NCI-H1105 treated with DMSO at 0.1 percent for 48 hours (cell line): ENCODE results near the gene VPS35L.
A peak's percentile ranks its signal among the peaks of the same experiment; 100 is the strongest.
"Not testable (repeated sequence)": the region's sequence is repeated elsewhere in the genome, so short reads cannot be mapped to it uniquely, and the experiment has no call there.

ENCODE experiments used
- DNase-seq: peaks from one replicate; lab custom pipeline; 2025; lab: John Stamatoyannopoulos, UW

Gene VPS35L

DNA sequence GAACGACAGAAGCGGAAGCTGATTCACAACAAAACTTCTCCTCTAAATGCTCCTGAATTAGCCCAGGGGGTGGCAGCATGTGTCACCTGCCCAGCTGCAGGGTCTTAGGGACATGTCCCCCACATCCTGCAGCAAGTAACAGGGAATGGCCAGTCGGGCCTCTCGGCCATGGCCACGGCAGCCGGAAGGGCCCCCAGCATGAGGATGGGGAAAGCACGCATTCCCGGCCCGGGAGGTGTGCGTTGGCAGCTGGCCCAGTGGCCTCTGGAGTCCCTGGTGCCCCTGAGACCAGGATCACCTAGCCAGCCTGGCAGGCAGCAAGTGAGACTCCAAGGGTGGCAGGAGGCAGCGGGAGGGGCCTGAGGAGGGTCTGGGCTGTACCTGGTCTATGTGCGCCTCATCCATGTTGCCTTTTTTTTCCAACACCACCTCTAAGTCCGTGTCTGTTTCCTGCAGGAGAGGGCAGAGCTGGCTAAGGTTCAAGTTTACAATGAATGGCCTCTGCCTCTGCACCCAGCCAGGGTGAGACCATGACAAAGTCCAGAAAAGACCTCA lies 155.6 kb downstream of the VPS35L start:
- no peak for DNase-seq

DNA sequence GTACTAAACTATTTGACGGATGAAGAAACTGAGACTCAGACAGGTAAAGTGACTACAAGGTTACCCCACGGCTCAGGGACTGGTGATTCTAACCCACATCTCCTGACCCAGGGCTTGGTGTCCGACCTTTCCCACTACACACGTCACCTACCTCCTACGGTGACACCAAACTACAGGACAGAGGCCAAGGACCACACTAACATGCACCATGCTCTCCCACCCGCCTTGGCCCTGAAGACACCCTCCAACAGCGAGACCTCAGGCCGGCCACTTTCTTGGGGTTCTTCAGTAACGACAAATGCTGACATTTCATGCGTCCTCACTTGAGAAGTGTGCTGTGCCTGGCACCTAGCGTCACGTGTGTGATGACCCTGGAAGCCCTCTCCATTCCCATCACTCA lies 156.1 kb downstream of the VPS35L start:
- DNase-seq: no peak

DNA sequence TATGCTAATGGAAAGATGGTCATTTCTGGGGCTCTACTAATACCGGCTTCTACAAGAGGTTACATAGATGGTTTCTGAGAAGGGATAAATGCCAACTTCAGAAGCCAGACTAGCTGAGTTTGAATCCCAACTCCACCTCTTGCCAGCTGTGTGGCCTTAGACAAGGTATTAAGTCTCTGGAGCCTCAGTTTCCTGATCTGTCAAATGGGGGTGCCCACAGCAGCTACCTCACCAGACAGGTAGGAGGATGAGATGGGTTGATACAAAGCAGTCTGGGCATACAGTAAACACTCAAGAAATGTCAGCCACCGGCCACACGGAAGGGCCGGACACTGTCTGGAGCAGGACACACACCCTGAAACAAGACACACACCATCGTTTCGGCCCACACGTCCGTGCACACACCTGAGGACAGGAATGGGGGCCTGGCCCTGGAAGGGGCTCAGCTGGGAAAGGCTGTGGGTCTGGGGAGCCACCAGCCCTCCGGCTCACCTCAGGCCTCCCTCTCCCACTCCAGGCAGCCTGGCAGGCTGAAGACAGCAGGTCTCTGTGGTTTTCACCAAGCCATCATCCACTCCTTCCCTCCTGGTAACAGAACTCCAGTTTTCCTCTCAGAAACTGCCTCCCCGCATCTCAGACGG lies 157.0 kb downstream of the VPS35L start:
- no peak for DNase-seq

DNA sequence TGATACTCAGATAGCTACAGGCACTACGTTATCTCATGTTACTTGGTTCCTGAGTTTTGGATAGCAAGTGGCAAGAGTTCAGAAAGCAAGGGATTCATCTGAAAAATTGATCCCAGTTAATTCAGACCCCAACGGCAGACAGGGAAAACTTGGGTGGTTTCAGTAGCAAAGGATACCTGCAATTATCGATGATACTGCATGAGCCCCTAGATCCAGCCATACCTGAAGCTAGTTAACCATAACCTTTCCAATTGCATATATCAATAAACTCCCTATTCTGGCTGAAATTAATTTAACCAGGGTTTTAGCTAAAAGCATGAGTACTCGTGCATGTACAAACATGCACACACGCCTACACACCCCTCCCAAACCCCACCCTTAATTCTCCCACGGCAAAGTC lies 158.2 kb downstream of the VPS35L start:
- no peak for DNase-seq

DNA sequence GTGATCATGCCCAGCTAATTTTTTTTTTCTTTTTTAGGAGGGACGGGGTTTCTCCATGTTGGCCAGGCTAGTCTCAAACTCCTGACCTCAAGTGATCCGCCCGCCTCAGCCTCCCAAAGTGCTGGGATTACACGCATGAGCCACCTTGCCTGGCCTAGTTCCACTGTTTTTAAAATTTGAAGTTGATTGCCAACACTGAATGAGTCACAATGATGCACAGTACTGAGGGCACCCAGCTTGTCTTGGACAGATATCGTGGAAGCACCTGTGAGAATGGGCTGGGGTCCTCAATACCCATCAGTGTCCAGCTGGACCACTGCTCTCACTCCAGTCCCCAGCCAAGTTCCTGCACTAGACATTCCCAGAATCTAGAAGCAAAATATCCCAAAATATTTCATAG lies 160.1 kb downstream of the VPS35L start:
- no peak for DNase-seq

DNA sequence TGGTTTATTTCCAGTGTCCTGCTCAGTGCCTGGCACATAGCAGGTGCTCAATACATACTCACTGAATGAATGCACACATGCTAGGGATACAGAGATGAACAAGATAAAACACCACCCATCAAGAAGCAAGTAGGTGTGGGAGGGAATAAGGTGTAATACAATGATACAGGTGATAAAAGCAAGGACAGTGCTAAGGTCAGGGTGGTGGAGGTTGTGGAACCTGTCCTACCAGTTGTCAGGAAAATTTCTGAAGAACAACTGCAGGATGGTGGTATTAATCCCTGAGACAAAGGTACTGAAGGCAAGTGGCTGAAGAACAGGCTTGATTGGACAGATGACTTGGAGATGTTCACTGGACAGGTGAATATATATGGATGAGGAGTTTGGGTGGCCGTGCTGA lies 160.7 kb downstream of the VPS35L start:
- no peak for DNase-seq

DNA sequence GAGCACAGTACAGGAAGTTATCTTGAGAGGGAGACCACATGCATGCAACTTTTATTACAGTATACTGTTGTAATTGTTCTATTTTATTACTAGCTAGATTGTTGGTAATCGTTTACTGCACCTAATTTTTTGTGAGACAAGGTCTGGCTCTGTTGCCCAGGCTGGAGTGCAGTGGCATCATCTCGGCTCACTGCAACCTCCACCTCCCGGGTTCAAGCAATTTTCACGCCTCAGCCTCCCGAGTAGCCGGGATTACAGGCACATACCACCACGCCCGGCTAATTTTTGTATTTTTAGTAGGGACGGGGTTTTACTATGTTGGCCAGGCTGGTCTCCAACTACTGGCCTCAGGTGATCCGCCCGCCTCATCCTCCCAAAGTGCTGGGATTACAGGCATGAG lies 161.2 kb downstream of the VPS35L start:
- not testable (repeated sequence) for DNase-seq

DNA sequence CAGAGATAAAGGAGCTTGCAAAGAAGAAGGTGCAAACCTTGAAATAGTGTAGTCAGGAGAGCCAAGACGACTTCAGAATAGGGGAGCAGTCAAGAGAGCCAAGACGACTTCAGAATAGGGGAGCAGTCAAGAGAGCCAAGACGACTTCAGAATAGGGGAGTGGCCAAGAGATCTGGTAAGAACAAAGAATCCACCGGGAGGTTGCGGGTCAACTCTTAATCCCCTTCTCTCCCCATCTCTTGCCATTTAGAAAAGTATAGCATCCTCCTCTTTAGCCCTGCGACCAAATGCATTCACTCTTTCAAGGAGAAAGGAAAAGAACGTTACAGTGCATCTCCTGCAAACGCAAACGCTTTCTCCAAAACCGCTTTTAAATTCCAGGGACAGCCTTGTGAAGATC lies 161.8 kb downstream of the VPS35L start:
- DNase-seq: no peak

DNA sequence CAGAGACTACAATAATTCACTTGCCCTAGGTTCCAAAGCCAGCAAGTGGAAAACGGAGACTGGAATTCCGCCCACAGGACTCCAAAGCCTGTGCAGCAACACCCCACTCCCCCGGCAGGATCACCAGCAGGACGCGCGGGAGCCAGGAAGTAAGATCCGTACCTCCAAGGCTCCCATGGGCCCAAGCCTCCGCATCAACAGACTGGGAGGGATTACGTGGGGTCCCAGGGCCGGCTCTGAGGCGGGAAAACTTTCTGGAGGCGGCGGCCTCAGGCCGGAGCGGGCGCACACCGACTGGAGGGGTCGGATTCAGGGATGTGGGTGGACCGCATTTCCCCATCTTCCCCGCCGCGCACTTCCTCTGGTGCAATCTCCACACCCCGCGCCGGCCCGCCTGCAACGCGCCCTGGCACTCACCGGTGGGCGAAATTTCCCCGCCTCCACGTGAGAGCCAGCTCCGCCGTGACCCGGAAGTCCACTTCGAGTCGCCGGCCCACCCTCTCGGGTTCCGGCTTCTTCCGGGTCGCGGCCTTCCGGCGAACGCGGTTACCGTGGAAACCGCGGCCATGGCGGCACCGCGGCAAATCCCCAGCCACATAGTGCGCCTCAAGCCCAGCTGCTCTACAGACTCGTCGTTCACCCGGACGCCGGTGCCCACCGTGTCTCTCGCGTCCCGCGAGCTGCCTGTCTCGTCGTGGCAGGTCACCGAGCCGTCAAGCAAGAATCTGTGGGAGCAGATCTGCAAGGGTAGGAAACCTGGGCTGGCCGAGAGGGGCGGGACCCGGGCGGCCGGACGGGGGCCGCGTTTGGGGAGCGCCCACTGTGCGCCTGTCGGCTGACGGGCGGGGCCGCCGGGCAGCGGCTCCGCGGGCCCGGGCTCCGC lies 162.5 kb downstream of the VPS35L start, which contains the start of the genes IQCK and KNOP1:
IQCK (plus strand) TSS at position 531 of the 883 bp plus-strand sequence; CDS start at position 567, 36 bp downstream.
KNOP1 (minus strand) TSS at position 487 of the 883 bp plus-strand sequence. CDS start 3,192 bp downstream, outside the sequence.
- peak; percentile 71 for DNase-seq

DNA sequence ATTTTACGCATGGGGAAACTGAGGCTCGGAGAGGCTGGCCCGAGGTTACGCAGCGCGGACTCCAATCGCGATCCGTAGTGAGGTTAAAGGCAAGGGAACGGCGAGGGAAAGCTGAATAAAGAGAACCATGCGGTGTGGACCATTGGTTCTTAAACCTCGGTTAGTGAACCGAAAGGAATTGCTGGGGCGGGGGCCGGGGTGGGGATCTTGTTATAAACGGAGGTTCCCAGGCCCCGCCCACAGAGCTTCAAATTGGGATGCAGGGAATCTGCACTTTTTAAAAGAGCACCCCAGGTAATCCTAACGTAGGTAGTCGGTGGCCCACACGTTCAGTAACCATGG lies 163.1 kb downstream of the VPS35L start:
- DNase-seq: no peak

DNA sequence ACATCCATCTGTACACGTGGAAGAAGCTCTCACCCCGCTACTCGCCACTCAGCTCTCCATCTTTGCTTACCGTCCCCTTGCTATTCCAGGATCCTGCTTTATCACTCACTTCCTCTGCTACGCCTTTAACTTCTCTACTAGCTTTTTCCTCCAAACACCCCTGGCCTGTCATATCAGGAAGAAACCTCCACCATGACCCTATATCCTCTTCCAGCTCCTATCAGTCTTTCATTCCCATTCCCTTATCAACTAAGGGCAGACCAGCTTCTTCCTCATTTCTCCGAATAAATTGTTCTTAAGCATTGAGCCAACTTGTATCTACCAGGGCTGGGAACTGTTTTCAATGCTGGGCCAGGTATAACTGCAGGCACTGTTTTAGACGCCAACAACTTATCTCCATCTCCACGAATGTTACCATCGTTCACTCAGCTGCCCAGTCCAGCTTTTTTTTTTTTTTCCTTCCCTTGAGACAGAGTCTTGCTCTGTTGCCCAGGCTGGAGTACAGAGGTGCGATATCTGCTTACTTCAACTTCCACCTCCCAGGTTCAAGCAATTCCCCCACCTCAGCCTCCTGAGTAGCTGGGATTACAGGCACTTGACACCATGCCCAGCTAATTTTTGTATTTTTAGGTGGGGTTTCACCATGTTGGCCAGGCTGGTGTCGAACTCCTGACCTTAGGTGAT lies 166.9 kb downstream of the VPS35L start:
- no peak for DNase-seq

DNA sequence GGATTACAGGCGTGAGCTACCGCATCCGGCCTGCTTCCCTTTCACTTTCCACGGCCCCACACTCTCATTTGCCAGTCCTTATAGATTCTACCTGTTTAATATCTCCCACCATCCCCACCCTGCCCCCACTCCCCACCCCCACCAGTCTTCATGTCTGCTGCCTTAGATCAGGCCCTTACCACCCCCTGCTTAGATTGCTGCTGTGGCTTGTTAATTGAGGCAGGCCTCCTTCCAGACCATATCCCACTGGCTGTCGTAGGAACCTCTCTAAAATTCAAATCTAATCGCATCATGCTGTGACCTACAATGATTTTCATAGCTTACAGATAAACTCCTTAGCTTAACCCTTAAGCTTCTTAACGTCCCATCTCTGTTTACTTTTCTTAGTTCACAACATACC lies 167.5 kb downstream of the VPS35L start:
- DNase-seq: no peak

DNA sequence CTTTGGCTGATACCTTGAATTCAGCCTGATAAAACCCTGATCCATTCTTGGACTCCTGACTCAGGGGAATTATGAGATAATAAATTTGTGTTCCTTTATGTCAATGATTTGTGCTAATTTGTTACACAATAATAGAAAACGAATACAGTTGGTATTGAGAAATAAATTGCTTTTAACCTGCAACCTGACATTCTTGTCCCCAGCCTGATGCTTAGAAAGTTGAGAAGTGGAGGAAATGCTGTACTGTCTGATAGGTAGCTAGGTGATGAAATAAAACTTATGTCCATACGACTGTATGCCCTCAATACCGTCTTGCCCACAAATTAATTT lies 173.1 kb downstream of the VPS35L start:
- DNase-seq: no peak

DNA sequence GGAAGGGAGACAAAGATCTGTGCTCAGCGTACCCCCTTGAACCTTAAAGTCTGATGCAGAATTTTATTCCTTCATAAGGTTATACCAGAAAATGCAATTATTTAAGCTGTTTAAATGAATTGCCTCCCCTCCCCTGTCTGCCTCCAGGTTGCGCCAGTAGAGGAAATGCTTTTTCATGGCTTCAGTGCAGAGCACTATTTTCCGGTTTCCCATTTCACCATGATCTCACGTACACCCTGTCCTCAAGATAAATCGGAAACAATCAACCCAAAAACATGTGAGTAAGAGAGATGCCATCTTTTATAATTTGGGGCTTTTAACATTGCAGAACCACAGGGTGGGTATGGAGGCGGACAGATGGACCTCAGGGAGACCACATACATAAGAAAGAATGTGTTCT lies 178.0 kb downstream of the VPS35L start:
- DNase-seq: no peak

DNA sequence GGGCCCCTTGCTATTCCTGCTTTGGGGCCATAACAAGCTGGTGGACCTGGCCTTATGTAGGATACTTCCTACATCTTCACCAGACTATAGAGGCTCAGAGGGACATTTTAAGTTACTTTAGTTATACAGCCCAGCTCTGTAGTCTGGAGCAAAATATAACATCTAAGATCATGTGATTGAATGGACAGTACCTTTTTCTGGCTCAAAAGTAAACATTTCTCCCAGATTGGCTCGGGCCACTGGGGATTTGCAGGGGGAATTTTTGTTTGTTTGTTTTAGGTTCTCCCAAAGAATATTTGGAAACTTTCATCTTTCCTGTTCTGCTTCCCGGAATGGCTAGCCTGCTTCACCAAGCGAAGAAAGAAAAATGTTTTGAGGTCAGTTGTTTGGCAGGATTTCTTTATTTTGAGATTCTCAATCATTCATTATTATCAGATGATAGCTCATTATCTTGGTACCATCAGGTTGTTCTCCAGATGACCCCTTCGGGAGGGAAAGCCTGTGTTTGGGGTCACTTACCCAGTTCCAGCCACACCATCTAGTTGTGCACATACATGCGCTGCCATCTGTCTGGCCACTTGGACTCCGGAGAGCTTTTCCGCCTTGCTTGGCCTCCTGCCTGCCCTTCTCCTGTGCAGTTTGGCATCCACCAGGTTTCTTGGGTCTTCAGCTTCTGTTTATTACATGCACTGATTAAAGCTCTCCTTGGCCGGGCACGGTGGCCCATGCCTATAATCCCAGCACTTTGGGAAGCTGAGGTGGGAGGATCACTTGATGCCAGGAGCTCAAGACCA lies 179.8 kb downstream of the VPS35L start:
- no peak for DNase-seq

DNA sequence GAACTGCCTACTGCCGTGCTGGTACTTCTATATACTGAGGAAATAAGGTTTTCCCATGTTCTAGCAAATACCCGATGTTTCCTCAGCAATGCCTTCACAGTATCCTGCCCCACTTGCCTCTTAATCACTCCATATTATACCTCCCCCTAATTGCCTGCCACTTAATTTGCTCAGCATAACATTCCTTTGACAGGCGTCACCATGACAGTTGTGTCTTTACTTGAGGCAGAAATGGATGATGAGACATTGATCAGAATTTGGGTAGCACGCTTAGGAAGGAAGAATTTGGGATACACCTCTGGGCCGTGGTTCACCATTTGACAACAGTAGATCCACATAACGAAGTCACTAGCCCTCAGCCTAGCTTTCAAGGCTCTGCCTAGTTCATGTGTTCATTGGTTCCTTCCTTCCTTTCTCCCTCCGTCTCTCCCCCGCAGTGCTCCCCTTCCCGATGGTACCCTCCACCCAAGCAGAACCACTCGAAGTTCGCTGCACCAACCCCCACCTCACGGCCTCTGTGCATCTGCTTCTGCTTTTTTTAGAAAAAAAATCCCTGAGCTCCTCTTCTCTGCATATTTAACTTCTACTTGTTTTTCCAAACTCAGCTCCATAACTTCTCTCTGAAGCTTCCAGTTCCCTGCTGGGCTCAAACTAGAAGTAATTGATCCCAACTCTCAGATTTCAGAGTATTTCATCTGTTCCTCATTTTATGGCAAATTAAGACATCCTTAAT lies 182.0 kb downstream of the VPS35L start:
- no peak for DNase-seq

DNA sequence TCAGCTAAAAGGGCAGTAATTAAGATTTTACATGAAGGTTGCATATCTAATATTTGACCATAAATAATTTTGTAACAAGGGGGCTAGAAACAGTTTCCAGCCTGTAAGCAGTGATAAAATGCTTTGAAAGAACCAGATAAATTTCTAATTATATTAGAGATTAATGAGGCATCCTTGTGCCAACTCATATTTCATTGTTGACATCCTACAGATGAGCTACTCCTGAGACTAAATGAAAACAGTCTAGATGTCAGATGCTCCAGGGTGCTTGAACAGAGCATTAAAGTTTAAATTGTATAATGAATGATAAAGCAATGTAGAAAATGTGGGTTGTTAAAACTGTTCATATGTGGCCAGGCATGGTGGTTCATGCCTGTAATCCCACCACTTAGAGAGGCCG lies 185.9 kb downstream of the VPS35L start:
- no peak for DNase-seq

DNA sequence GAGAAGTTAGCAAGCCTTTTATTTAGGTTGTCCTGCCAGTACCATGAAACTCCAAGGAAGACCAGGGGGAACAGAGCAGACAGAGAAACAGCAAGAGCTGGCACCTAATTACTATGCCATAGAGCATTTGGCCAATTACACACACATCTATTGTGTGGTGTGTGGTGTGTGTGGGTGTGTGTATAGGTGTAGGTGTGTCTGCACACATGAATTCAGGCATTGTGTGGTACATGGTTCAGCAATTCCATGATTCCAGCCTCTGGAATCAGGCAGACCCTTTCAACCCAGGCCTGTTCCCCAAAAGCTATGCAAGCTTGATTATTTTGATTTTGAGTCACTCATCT lies 188.3 kb downstream of the VPS35L start:
- no peak for DNase-seq

DNA sequence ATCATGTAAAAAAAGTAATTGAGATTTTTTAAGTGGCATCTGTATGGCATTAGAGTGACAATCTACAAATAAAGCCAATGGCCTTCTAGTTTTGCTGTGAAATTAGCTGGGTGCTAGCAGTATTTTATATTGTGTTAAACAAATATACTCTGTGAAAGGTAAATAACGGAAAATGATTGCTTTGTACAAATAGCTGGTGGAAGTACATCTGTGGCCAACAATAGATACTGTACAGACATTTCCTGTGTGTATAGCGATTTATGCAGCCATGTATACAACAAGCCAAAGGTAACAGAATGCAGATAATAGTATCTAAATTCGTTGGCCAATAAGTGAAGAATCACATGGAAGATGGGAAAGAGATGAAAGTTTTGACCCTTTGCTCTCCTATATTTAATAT lies 189.2 kb downstream of the VPS35L start:
- DNase-seq: no peak

DNA sequence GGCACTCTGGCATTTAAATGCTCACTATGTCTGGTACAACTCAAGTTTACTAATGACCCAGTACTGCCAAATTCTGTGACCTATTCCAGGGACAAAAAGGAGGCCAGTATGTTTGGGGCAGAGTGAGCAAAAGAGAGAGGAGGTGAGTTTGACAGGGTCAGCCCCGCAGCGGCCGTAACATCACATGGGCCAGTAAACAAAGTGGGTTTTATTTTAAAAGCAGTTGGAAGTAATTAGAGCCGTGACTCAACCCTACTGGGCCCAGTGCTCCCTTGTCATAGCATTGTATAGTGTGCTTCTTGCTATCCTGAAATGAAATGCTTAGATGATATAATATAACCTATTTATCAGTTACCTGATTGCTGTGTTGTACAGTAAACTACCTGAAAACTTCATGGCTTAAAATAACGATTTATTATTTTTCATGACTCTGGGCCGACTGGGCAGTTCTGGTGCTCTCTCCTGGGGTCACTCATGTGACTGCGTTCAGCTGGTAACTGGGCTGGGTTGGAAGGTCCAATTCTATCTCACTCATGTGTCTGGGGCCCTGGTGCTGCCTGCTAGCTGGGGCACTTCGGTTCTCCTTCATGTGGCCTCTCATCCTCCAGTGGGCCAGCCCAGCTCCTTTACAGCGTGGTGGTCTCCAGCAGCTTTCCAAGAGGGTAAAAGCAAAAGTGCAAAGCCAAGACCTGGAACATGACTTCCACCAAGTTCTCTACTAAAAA lies 189.9 kb downstream of the VPS35L start:
- no peak for DNase-seq

DNA sequence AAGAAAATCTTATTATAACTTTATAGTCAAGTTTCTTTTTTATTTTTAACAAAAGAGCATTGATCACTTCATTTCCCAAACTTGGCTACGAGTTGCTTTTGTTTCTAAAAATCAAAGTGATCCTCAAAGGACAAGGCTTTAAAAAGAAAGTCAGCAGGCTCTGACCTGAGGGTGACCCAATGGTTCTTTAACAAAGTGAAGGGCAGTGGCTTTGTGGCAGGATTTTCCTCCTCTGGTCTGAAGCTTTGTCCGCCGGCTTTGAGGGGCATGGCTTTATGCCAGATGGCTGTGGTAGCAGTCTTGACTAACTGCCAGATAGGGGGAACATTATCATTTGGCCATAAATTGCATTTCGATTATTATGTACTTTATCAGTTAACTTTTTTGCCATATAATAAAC lies 191.1 kb downstream of the VPS35L start:
- DNase-seq: no peak
